ENCODE results near the gene HBP1. TPM values are rescaled to one million over a fixed set of nuclear protein-coding genes. Genes with fewer than 3 reads are reported as not detected.
"Not testable (repeated sequence)": the region's sequence is repeated elsewhere in the genome, so short reads cannot be mapped to it uniquely, and the experiment has no call there.

The HBP1 gene
- polyA plus RNA-seq, 2 of the 4 experiments (the other 2 are of a cell fraction), result 28.9 to 52.4 TPM

- ChIA-PET CTCF (interaction anchor here (1.0 to 7.7 kb wide), 8 partner anchors 10 to 372 kb away, joined by 3 to 163 read pairs (median 10); no protein-coding TSS in a partner anchor), POLR2A (interaction anchor here (1.2 kb wide), 1 partner anchor 16 kb away, joined by 4 read pairs; the partner anchor contains the start of gene HBP1)
- H3K4me2 ChIP-seq, result no peak overlapping the region
- DNase-seq (ENCODE audit: low read depth in 1 of 2, low spot score in 1 of 2) (peak in 1 of 2 experiments; percentile 19), ATAC-seq (no peak; a peak in 1 of 6 replicates), FAIRE-seq (no peak)
- 36% methylated on average over 4 of the region's 4 CpGs for WGBS (ENCODE audit: missing lambda C conversion rate)
- no peak overlapping the region for H3K4me3 ChIP-seq
- TF ChIP-seq ZC3H11A (IDR thresholded peaks at IDR 0.05) (no peak), EP300 (IDR thresholded peaks at IDR 0.05) (no peak), PBX3 (IDR thresholded peaks at IDR 0.05) (no peak)
- no peak overlapping the region for H3K27ac ChIP-seq
- H3K9me3 ChIP-seq, result no peaks in the 10 kb centered on the region
- H3K4me1 ChIP-seq, result peaks cover 5% of the 10 kb centered on the region; the same call in 1 of the 3 replicates
Measured at GRCh38 chr7:107152011-107152410, 16.8 kb upstream of the HBP1 start.

- no peaks in the 10 kb centered on the region for H3K9me3 ChIP-seq
Measured at GRCh38 chr7:107154826-107155225, 14.0 kb upstream of the HBP1 start.

GRCh38 chr7:107155726-107156125, 13.1 kb upstream of the HBP1 start:
- FAIRE-seq; H3K4me3 ChIP-seq; POLR2A ChIA-PET; H3K9me3 ChIP-seq; H3K4me1 ChIP-seq; DNase-seq (ENCODE audit: low read depth in 1 of 2, low spot score in 1 of 2); ATAC-seq; H3K27ac ChIP-seq; H3K4me2 ChIP-seq: not testable (repeated sequence)
- WGBS (ENCODE audit: missing lambda C conversion rate), result 50% methylated on average over 3 of the region's 3 CpGs
- CTCF ChIA-PET, result interaction anchor here (1.0 to 2.5 kb wide), 2 partner anchors 8 to 208 kb away, joined by 4 to 18 read pairs; no protein-coding TSS in a partner anchor

More at GRCh38 chr7:107154826-107155225, 14.0 kb upstream of the HBP1 start:
- ChIA-PET CTCF (no interaction called here), POLR2A (no interaction called here)
- 85% methylated on average over 6 of the region's 6 CpGs for WGBS (ENCODE audit: missing lambda C conversion rate)
- FAIRE-seq (no peak), ATAC-seq (no peak), DNase-seq (ENCODE audit: low read depth in 1 of 2, low spot score in 1 of 2) (no peak)
- H3K4me1 ChIP-seq, result no peaks in the 10 kb centered on the region
- no peak overlapping the region for H3K27ac ChIP-seq
- no peak overlapping the region for H3K4me2 ChIP-seq
- TF ChIP-seq HOXA7 (CRISPR knock-in tag; IDR thresholded peaks at IDR 0.05) (no peak), RAD21 (conservative IDR thresholded peaks at IDR 0.05 in 1 of 2, IDR thresholded peaks at IDR 0.05 in 1 of 2) (no peak), ZNF302 (CRISPR knock-in tag; IDR thresholded peaks at IDR 0.05) (no peak), SREBF2 (IDR thresholded peaks at IDR 0.05) (no peak), TP53 (CRISPR knock-in tag; IDR thresholded peaks at IDR 0.05) (no peak), HOXB5 (CRISPR knock-in tag; IDR thresholded peaks at IDR 0.05) (no peak), HOXB13 (CRISPR knock-in tag; IDR thresholded peaks at IDR 0.05; ENCODE audit: low read depth) (no peak), ZFP36 (IDR thresholded peaks at IDR 0.05; ENCODE audit: borderline replicate concordance, partially characterized antibody) (no peak), BCL3 (IDR thresholded peaks at IDR 0.05) (no peak), E2F6 (IDR thresholded peaks at IDR 0.05; ENCODE audit: borderline replicate concordance, low read depth) (no peak)
- H3K4me3 ChIP-seq, result no peak overlapping the region

- POLR2A ChIA-PET, result interaction anchor here (1.0 kb wide), 1 partner anchor 12 kb away, joined by 3 read pairs; the partner anchor contains the start of gene HBP1
- CTCF ChIA-PET, result interaction anchor here (1.3 to 2.5 kb wide), 3 partner anchors 10 to 364 kb away, joined by 3 to 18 read pairs (median 5); no protein-coding TSS in a partner anchor
- H3K4me2 ChIP-seq, result no peak overlapping the region
- H3K9me3 ChIP-seq, result no peaks in the 10 kb centered on the region
- DNase-seq (ENCODE audit: low read depth in 1 of 2, low spot score in 1 of 2) (no peak), FAIRE-seq (no peak), ATAC-seq (no peak)
- no peak overlapping the region for H3K4me3 ChIP-seq
- WGBS (ENCODE audit: missing lambda C conversion rate), result 81% methylated on average over 7 of the region's 7 CpGs
- H3K4me1 ChIP-seq, result no peaks in the 10 kb centered on the region
- H3K27ac ChIP-seq, result no peak overlapping the region
- TF ChIP-seq MAFK (IDR thresholded peaks at IDR 0.05; ENCODE audit: partially characterized antibody), result no peak
- no peak for TF ChIP-seq EHF (CRISPR knock-in tag; IDR thresholded peaks at IDR 0.05)
- no peak for TF ChIP-seq HEYL (CRISPR knock-in tag; IDR thresholded peaks at IDR 0.05)
- no peak for TF ChIP-seq MYC (IDR thresholded peaks at IDR 0.05; ENCODE audit: borderline replicate concordance, low read length)
- TF ChIP-seq EHMT2 (IDR thresholded peaks at IDR 0.05; ENCODE audit: low read depth), result no peak
- TF ChIP-seq RARB (CRISPR knock-in tag; IDR thresholded peaks at IDR 0.05), result no peak
- no peak for TF ChIP-seq MAX (IDR thresholded peaks at IDR 0.05)
- TF ChIP-seq TP53 (CRISPR knock-in tag; IDR thresholded peaks at IDR 0.05), result no peak
- TF ChIP-seq NPAS2 (CRISPR knock-in tag; IDR thresholded peaks at IDR 0.05; ENCODE audit: borderline replicate concordance), result no peak
- no peak for TF ChIP-seq TFCP2L1 (CRISPR knock-in tag; IDR thresholded peaks at IDR 0.05)
- no peak for TF ChIP-seq JUN (IDR thresholded peaks at IDR 0.05)
- TF ChIP-seq GATA3 (IDR thresholded peaks at IDR 0.05; ENCODE audit: borderline replicate concordance), result no peak
- TF ChIP-seq RNF2 (IDR thresholded peaks at IDR 0.05; ENCODE audit: borderline replicate concordance, low read depth), result no peak
- TF ChIP-seq FOSL2 (IDR thresholded peaks at IDR 0.05), result no peak
- TF ChIP-seq FOSL2 (CRISPR knock-in tag; IDR thresholded peaks at IDR 0.05), result no peak
- TF ChIP-seq FOSB (CRISPR knock-in tag; IDR thresholded peaks at IDR 0.05), result no peak
- TF ChIP-seq KDM1A (IDR thresholded peaks at IDR 0.05; ENCODE audit: low read depth), result no peak
- TF ChIP-seq PHF8 (IDR thresholded peaks at IDR 0.05; ENCODE audit: borderline replicate concordance, low read depth), result no peak
- TF ChIP-seq POLR2AphosphoS2 (conservative IDR thresholded peaks at IDR 0.05; ENCODE audit: low read length), result no peak
- TF ChIP-seq HOXA7 (CRISPR knock-in tag; IDR thresholded peaks at IDR 0.05), result no peak
Measured at GRCh38 chr7:107157091-107157490, 11.7 kb upstream of the HBP1 start.

All from A549 (cell line).